ENCODE measurements around the gene NKD1.

Gene NKD1

DNA sequence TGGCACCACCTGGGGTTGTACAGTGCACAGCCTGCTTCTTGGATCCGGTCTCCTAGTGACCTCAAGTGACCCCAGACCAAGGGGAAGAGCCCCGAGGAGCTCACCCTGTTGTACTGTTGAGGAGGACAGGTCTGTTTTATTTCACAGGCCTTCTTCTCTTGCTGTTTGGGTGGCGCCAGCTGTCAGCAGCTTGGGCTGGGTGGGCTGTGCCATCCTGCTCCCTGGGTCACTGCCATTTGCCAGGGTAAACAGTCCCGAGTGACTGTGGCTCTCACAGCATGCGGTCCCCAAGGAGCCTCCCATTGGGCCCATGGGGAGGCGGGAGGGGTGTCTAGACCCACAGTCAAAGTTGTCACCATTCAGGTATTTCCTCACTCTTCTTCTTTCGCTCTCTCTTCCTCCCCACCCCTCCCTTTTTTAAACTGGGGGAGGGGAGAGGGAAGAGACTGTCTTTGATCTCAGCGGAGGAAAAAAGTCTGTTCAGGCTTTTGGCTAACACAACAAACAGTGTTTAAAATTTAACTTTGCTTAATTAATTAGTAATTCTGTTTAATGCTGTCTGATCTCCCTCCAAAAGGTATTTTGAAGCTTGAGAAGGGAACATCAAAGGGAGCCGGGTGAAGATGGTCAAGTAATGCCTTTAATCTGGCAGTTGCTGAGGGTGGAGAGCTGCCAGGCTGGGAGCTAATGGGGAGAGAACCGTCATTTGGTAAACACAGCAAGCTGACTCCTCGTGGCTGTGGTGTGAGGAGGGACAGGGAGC lies 68.9 kb downstream of the NKD1 start:
- H3K36me3 ChIP-seq (replicated peaks; ENCODE audit: low read depth, low read length) = no peaks in the 10 kb centered on the region

DNA sequence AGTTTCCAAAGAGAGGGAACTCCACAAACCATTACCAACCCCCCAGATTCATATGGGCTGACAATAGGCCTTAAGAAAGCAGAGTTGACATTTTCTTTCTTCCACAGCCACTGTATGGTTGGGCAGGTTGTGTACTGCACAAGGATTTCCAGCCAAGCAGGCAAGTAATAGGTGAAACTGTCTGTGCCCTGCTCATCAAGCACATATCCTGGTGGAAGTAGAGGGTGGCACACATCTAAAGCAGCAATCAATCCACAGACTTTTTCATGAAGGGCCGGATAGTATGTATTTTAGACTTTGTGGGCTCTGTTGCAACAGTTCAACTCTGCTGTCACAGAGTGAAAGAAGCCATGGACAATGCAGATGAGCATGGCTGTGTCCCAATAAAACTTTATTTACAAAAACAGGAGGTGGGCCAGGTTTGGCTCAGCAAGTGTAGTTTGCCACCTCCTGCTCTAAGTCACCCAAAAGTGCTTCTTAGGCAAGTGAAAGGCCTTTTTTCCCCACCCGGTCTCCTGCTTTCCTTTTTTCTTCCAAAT lies 69.5 kb downstream of the NKD1 start:
- H4K20me1 ChIP-seq (ENCODE audit: insufficient read depth, low read length) = no peaks in the 10 kb centered on the region
- H3K4me2 ChIP-seq (ENCODE audit: low read length) = 0 out of 2 replicates have a peak overlapping the region, but pooled peaks have one; percentile 10
- H3K4me3 ChIP-seq (ENCODE audit: low read length) = no peak overlapping the region
- H2AFZ ChIP-seq (ENCODE audit: low read depth, low read length) = no peak overlapping the region
- no peaks in the 10 kb centered on the region for H3K9me3 ChIP-seq (ENCODE audit: insufficient read depth, low read length)
- no peaks in the 10 kb centered on the region for H3K27me3 ChIP-seq (ENCODE audit: low read depth, low read length)
- no peak overlapping the region for H3K9ac ChIP-seq (ENCODE audit: low read length)
- no peaks in the 10 kb centered on the region for H3K79me2 ChIP-seq (ENCODE audit: low read length)
- no peaks in the 10 kb centered on the region for H3K36me3 ChIP-seq (replicated peaks; ENCODE audit: low read depth, low read length)
- TF ChIP-seq, protein P1, sequence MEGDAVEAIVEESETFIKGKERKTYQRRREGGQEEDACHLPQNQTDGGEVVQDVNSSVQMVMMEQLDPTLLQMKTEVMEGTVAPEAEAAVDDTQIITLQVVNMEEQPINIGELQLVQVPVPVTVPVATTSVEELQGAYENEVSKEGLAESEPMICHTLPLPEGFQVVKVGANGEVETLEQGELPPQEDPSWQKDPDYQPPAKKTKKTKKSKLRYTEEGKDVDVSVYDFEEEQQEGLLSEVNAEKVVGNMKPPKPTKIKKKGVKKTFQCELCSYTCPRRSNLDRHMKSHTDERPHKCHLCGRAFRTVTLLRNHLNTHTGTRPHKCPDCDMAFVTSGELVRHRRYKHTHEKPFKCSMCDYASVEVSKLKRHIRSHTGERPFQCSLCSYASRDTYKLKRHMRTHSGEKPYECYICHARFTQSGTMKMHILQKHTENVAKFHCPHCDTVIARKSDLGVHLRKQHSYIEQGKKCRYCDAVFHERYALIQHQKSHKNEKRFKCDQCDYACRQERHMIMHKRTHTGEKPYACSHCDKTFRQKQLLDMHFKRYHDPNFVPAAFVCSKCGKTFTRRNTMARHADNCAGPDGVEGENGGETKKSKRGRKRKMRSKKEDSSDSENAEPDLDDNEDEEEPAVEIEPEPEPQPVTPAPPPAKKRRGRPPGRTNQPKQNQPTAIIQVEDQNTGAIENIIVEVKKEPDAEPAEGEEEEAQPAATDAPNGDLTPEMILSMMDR (IDR thresholded peaks at IDR 0.05; ENCODE audit: low read depth, low read length) = no peak
- no peak for TF ChIP-seq EZH2phosphoT487 (IDR thresholded peaks at IDR 0.05; ENCODE audit: low read depth)
- no peak overlapping the region for H3K27ac ChIP-seq (ENCODE audit: low read length)
- peaks cover 24% of the 10 kb centered on the region for H3K4me1 ChIP-seq (ENCODE audit: low read length)

More for the DNA sequence above, 68.9 kb downstream of the NKD1 start:
- H3K27ac ChIP-seq (ENCODE audit: low read length) = no peak overlapping the region
- peak overlapping the region; percentile 10; the same call in 1 of the 2 replicates for H3K4me2 ChIP-seq (ENCODE audit: low read length)
- no peak overlapping the region for H3K9ac ChIP-seq (ENCODE audit: low read length)
- peaks cover 24% of the 10 kb centered on the region for H3K4me1 ChIP-seq (ENCODE audit: low read length)
- no peak overlapping the region for H2AFZ ChIP-seq (ENCODE audit: low read depth, low read length)
- TF ChIP-seq, protein P1 (IDR thresholded peaks at IDR 0.05; ENCODE audit: low read depth, low read length) = no peak
- no peak for TF ChIP-seq EZH2phosphoT487 (IDR thresholded peaks at IDR 0.05; ENCODE audit: low read depth)
- no peaks in the 10 kb centered on the region for H4K20me1 ChIP-seq (ENCODE audit: insufficient read depth, low read length)
- H3K27me3 ChIP-seq (ENCODE audit: low read depth, low read length) = no peaks in the 10 kb centered on the region
- no peak overlapping the region for H3K4me3 ChIP-seq (ENCODE audit: low read length)
- no peaks in the 10 kb centered on the region for H3K9me3 ChIP-seq (ENCODE audit: insufficient read depth, low read length)
- H3K79me2 ChIP-seq (ENCODE audit: low read length) = no peaks in the 10 kb centered on the region

DNA sequence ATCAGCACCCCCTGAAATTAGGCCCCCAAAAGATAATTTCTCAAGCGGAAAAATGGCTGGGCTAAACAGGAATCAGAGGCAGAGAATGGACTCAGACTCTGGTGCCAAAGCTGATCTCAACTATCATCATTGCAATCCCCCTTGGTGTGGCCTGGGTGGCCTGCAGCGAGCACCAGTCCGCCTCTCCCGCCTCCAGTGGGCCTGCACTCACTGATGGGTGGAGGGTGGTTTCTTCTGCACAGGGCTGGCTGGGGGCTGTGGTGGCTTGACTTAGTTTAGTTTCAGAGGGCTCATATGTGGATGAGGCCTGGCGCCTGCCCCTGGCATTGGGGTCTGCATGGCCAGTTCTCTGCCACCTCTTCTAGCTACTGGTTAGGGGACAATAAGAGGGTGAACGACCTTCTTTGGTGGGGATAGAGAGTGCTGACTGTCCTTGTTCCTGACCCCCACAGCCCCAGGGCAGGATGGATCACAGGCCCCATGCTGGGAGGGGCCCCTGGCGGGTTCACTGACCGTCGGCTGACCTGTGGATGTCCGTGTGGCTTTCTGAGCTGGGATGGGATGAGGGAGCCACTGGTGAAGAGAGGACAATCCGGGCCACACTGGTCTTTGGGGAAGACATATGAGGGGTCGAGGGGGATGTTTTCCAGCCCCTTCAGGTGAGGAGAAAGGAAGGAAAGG lies 70.2 kb downstream of the NKD1 start:
- Histone ChIP-seq H3K4me3 (ENCODE audit: low read length) (no peak overlapping the region), H3K4me2 (ENCODE audit: low read length) (no peak overlapping the region), H3K79me2 (ENCODE audit: low read length) (no peaks in the 10 kb centered on the region), H3K4me1 (ENCODE audit: low read length) (peaks cover 21% of the 10 kb centered on the region), H3K36me3 (replicated peaks; ENCODE audit: low read depth, low read length) (no peaks in the 10 kb centered on the region), H3K27me3 (ENCODE audit: low read depth, low read length) (no peaks in the 10 kb centered on the region), H3K27ac (ENCODE audit: low read length) (no peak overlapping the region), H3K9me3 (ENCODE audit: insufficient read depth, low read length) (no peaks in the 10 kb centered on the region), H3K9ac (ENCODE audit: low read length) (no peak overlapping the region), H4K20me1 (ENCODE audit: insufficient read depth, low read length) (no peaks in the 10 kb centered on the region), H2AFZ (ENCODE audit: low read depth, low read length) (no peak overlapping the region)
- no peak for TF ChIP-seq EZH2phosphoT487 (IDR thresholded peaks at IDR 0.05; ENCODE audit: low read depth)
- TF ChIP-seq, protein P1 (IDR thresholded peaks at IDR 0.05; ENCODE audit: low read depth, low read length) = no peak
